PC-3 (cell line): ENCODE measurements around the gene OR6C70. TPM values are rescaled to one million over a fixed set of nuclear protein-coding genes. Genes with fewer than 3 reads are reported as not detected.
"Not testable (repeated sequence)": the region's sequence is repeated elsewhere in the genome, so short reads cannot be mapped to it uniquely, and the experiment has no call there.

Source experiments
- ATAC-seq: fragments of 200-7000 bp; cut with Tn5 transposase; 2 replicates; pipeline ENCODE4 v1.9.1; 2020; ENCODE audit warnings: mild to moderate bottlenecking, moderate library complexity
- BruUV-seq: library from RNA; stranded (reverse); fragments of 400-500 nt; replicated peaks from 2 replicates; lab custom pipeline; 2021; lab: Mats Ljungman, UMichigan
- CTCF ChIA-PET: fragments of 300-600 bp; sonication (Branson Sonifier 250); formaldehyde crosslinking; loops from one replicate; lab custom pipeline; 2022; ENCODE audit warnings: antibody characterized with exemption; lab: Charles Lee
- POLR2A ChIA-PET: fragments of 300-600 bp; sonication (Branson Sonifier 250); formaldehyde crosslinking; loops from one replicate; lab custom pipeline; 2022; ENCODE audit warnings: antibody characterized with exemption; ENCODE audit not compliant: unreplicated experiment; lab: Charles Lee
- DNase-seq: peaks from one replicate; pipeline ENCODE4 v3.0.0-alpha.2; 2015
- H2AFZ ChIP-seq: fragments of 300-600 bp; sonication (generic); 2 replicates; pipeline ENCODE4 v1.6.0; 2016; ENCODE audit warnings: antibody characterized with exemption, low read length
- H3F3A ChIP-seq: fragments of 300-600 bp; sonication (generic); one replicate; pipeline ENCODE4 v1.6.0; 2017; ENCODE audit warnings: antibody characterized with exemption, low read length, control low read depth, mild to moderate bottlenecking; ENCODE audit not compliant: unreplicated experiment
- H3K27ac ChIP-seq: fragments of 300-600 bp; sonication (generic); 2 replicates; pipeline ENCODE4 v1.5.1; 2016; ENCODE audit warnings: mild to moderate bottlenecking, low read length
- H3K27me3 ChIP-seq: fragments of 300-600 bp; sonication (generic); 2 replicates; pipeline ENCODE4 v1.6.1; 2016; ENCODE audit warnings: low read length, mixed read lengths
- H3K36me3 ChIP-seq: fragments of 300-600 bp; sonication (generic); 2 replicates; pipeline ENCODE4 v1.6.1; 2016; ENCODE audit warnings: low read depth, mixed run types, low read length, mixed read lengths
- H3K4me1 ChIP-seq: fragments of 300-600 bp; sonication (generic); 2 replicates; pipeline ENCODE4 v1.5.1; 2016; ENCODE audit warnings: low read length; ENCODE audit not compliant: insufficient read depth
- H3K4me2 ChIP-seq: fragments of 300-600 bp; sonication (generic); 2 replicates; pipeline ENCODE4 v1.6.0; 2016; ENCODE audit warnings: low read length
- H3K4me3 ChIP-seq: fragments of 300-600 bp; sonication (generic); 2 replicates; pipeline ENCODE4 v1.5.1; 2016; ENCODE audit warnings: mild to moderate bottlenecking, low read length, mixed read lengths
- H3K79me2 ChIP-seq: fragments of 300-600 bp; sonication (generic); 2 replicates; pipeline ENCODE4 v1.6.1; 2017; ENCODE audit warnings: low read length, mixed read lengths
- H3K9ac ChIP-seq: fragments of 300-600 bp; sonication (generic); 2 replicates; pipeline ENCODE4 v1.6.0; 2016; ENCODE audit warnings: mild to moderate bottlenecking, low read length
- H3K9me2 ChIP-seq: fragments of 300-600 bp; sonication (generic); replicated peaks from 2 replicates; pipeline ENCODE4 v1.6.1; 2016; ENCODE audit warnings: mixed run types, low read length, mixed read lengths
- H3K9me3 ChIP-seq: fragments of 300-600 bp; sonication (generic); 2 replicates; pipeline ENCODE4 v1.6.1; 2016; ENCODE audit warnings: low read length, mixed read lengths
- H4K20me1 ChIP-seq: fragments of 300-600 bp; sonication (generic); 2 replicates; pipeline ENCODE4 v1.6.1; 2016; ENCODE audit warnings: low read length, mixed read lengths
- EZH2 ChIP-seq: fragments of 300-600 bp; sonication (generic); IDR thresholded peaks from one replicate; pipeline ENCODE4 v1.6.1; 2017; ENCODE audit warnings: antibody characterized with exemption, mild to moderate bottlenecking, low read length; ENCODE audit not compliant: unreplicated experiment
- EZH2phosphoT487 ChIP-seq: fragments of 300-600 bp; sonication (generic); IDR thresholded peaks from 2 replicates; pipeline ENCODE4 v1.6.1; 2018; ENCODE audit warnings: mild to moderate bottlenecking, antibody characterized with exemption, low read length, borderline replicate concordance
- intact Hi-C: fragments of 100-400 bp; cut with micrococcal nuclease; formaldehyde crosslinking; loops from 2 replicates; pipeline ENCODE4 v1.9.0; 2023
- total RNA-seq: library from RNA; depleted of rRNA; stranded (reverse); fragments of >200 nt; gene quantifications from 2 replicates; pipeline ENCODE4 v1.2.3, GENCODE V29; 2014
- TF ChIP-seq, protein P1 (sequence below): fragments of 300-600 bp; sonication (generic); conservative IDR thresholded peaks from 2 replicates; pipeline ENCODE4 v1.5.1; 2017; ENCODE audit warnings: antibody characterized with exemption, low read depth, mild to moderate bottlenecking, low read length

OR6C70 gene
- total RNA-seq, 1 experiment from 2014 or later, result not detected

DNA sequence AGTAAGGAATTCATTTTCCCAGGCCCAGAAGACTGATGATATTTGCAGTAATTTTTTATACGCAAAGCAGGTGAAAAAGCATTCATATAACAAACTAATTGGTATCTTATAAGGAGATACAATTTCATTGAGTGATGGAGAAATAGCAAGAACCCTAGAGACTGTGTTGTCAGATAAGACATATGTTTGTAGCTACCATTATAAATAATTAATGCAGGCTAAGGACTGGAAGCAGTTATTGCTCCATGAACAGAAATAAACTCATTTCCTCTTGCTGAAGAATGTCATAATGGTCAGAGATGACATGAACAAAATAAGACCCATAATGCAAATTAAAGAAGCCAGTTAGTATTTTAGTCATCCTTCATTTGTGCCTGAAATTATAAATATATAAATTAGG, 24.6 kb downstream of the OR6C70 start:
- DNase-seq, result no peak
- H4K20me1 ChIP-seq, result no peaks in the 10 kb centered on the region
- ChIA-PET CTCF (interaction anchor here (0.6 kb wide), 1 partner anchor 470 kb away, joined by 5 read pairs; no protein-coding TSS in a partner anchor), POLR2A (no interaction called here)
- H3K36me3 ChIP-seq, result no peaks in the 10 kb centered on the region
- no peaks in the 10 kb centered on the region for H3K4me1 ChIP-seq
- H3K4me3 ChIP-seq, result no peak overlapping the region
- no peak overlapping the region for H2AFZ ChIP-seq
- H3K79me2 ChIP-seq, result no peaks in the 10 kb centered on the region
- no peaks in the 10 kb centered on the region for H3K9me3 ChIP-seq
- no peaks in the 10 kb centered on the region for H3K9me2 ChIP-seq
- no peak for TF ChIP-seq EZH2phosphoT487
- TF ChIP-seq, protein P1, sequence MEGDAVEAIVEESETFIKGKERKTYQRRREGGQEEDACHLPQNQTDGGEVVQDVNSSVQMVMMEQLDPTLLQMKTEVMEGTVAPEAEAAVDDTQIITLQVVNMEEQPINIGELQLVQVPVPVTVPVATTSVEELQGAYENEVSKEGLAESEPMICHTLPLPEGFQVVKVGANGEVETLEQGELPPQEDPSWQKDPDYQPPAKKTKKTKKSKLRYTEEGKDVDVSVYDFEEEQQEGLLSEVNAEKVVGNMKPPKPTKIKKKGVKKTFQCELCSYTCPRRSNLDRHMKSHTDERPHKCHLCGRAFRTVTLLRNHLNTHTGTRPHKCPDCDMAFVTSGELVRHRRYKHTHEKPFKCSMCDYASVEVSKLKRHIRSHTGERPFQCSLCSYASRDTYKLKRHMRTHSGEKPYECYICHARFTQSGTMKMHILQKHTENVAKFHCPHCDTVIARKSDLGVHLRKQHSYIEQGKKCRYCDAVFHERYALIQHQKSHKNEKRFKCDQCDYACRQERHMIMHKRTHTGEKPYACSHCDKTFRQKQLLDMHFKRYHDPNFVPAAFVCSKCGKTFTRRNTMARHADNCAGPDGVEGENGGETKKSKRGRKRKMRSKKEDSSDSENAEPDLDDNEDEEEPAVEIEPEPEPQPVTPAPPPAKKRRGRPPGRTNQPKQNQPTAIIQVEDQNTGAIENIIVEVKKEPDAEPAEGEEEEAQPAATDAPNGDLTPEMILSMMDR, result no peak
- no peak for TF ChIP-seq EZH2
- intact Hi-C loops, result no loop called here
- H3K9ac ChIP-seq, result no peak overlapping the region
- no TSS peak for BruUV-seq
- ATAC-seq, result no peak
- no peaks in the 10 kb centered on the region for H3F3A ChIP-seq
- H3K27me3 ChIP-seq, result peaks cover 31% of the 10 kb centered on the region; the same call in 1 of the 2 replicates
- no peak overlapping the region for H3K27ac ChIP-seq
- H3K4me2 ChIP-seq, result no peak overlapping the region

DNA sequence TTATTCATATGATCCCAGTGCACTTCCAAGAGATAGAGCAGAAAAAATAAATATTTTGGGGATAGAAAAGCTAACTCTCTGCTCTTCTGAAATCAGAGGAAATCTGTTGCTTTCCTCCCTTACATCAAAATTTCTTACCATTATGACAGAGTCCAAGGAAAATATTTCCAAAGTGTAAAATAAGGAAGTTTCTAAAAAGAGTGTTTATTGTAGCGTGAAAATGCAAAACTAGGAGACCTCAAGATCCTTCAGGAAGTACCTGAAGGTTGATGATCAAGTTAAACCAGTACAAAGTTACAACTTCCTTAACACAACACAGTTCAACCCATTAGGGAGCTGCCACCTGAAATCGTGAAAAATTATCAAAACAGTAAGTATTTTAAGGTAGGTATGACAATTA, 26.2 kb downstream of the OR6C70 start, which contains the start of gene OR6C2:
TSS of gene OR6C2 (plus strand) at position 301 of the 400 bp plus-strand sequence. CDS start 8,138 bp downstream, outside the sequence.
- Histone ChIP-seq H3F3A (no peaks in the 10 kb centered on the region), H3K27ac (no peak within 1 kb of the TSS), H3K9ac (no peak within 1 kb of the TSS), H3K36me3 (no peaks in the 10 kb centered on the region), H3K9me3 (no peaks in the 10 kb centered on the region), H3K4me1 (no peaks in the 10 kb centered on the region), H3K4me2 (no peak within 1 kb of the TSS), H2AFZ (no peak within 1 kb of the TSS), H3K79me2 (no peaks in the 10 kb centered on the region), H4K20me1 (no peaks in the 10 kb centered on the region), H3K27me3 (peaks cover 26% of the 10 kb centered on the region; the same call in 1 of the 2 replicates), H3K9me2 (no peaks in the 10 kb centered on the region), H3K4me3 (no peak within 1 kb of the TSS)
- intact Hi-C loops, result no loop called here
- ChIA-PET CTCF (no interaction called here), POLR2A (no interaction called here)
- no TSS peak for BruUV-seq
- TF ChIP-seq, protein P1, result no peak
- TF ChIP-seq EZH2phosphoT487 (no peak), EZH2 (no peak)
- no peak for DNase-seq
- no peak for ATAC-seq

DNA sequence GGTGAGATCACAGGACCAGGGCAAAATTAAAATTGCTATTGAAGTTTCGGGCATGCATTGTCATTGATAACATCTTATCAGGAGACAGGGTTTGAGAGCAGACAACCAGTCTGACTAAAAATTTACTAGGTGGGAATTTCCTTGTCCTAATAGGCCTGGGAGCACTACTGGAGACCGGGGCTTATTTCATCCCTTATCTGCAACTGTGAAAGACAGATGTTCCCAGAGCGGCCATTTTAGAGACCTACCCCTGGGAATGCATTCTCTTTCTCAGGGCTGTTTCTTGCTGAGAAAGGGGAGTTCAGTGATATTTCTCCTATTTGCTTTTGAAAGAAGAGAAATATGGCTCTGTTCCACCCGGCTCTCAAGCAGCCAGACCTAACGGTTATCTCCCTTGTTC, 28.7 kb downstream of the OR6C70 start:
- H3K9me3 ChIP-seq, POLR2A ChIA-PET, H3K27ac ChIP-seq, H3K4me3 ChIP-seq, H3K36me3 ChIP-seq, H3K4me1 ChIP-seq, CTCF ChIA-PET, H3K9me2 ChIP-seq, H3K79me2 ChIP-seq, H2AFZ ChIP-seq, H3K9ac ChIP-seq, intact Hi-C loops, H3K4me2 ChIP-seq, DNase-seq, H4K20me1 ChIP-seq, ATAC-seq, H3F3A ChIP-seq, BruUV-seq: not testable (repeated sequence)
- H3K27me3 ChIP-seq, result peaks cover 18% of the 10 kb centered on the region; the same call in 1 of the 2 replicates
